Measurements from ENCODE around the gene MAFG.

MAFG gene

GRCh38 chr17:81916234-81917001, 11.1 kb downstream of the MAFG start (continued):
- no peak for TF ChIP-seq ZSCAN4 (tag by site-specific recombination; IDR thresholded peaks at IDR 0.05)
- no peak for TF ChIP-seq KLF7 (tag by site-specific recombination; IDR thresholded peaks at IDR 0.05; ENCODE audit: borderline replicate concordance)
- TF ChIP-seq KLF9 (tag by site-specific recombination; IDR thresholded peaks at IDR 0.05; ENCODE audit: low read depth), result no peak
- TF ChIP-seq BCL11B (tag by site-specific recombination; IDR thresholded peaks at IDR 0.05; ENCODE audit: low read depth), result no peak
- TF ChIP-seq ZNF558 (tag by site-specific recombination; IDR thresholded peaks at IDR 0.05), result no peak
- TF ChIP-seq ZNF324 (tag by site-specific recombination; IDR thresholded peaks at IDR 0.05), result no peak
- no peak for TF ChIP-seq ZNF518A (tag by site-specific recombination; conservative IDR thresholded peaks at IDR 0.05; ENCODE audit: low read depth)
- 0 out of 2 replicates have a peak, but pooled peaks have one; percentile 12 for TF ChIP-seq SP3 (tag by site-specific recombination; IDR thresholded peaks at IDR 0.05)
- TF ChIP-seq KLF17 (tag by site-specific recombination; IDR thresholded peaks at IDR 0.05), result 0 out of 2 replicates have a peak, but pooled peaks have one; percentile 26
- no peak for TF ChIP-seq ZBTB21 (tag by site-specific recombination; IDR thresholded peaks at IDR 0.05)
- no peak for TF ChIP-seq ZNF791 (tag by site-specific recombination; IDR thresholded peaks at IDR 0.05)
- no peak for TF ChIP-seq SCRT1 (tag by site-specific recombination; IDR thresholded peaks at IDR 0.05; ENCODE audit: borderline replicate concordance)
- no peak for TF ChIP-seq YY2 (tag by site-specific recombination; IDR thresholded peaks at IDR 0.05)
- no peak for TF ChIP-seq GLI2 (tag by site-specific recombination; IDR thresholded peaks at IDR 0.05; ENCODE audit: borderline replicate concordance, low read depth)
- peak; percentile 55; the same call in 1 of the 2 replicates for TF ChIP-seq ZIC2 (tag by site-specific recombination; IDR thresholded peaks at IDR 0.05)
- TF ChIP-seq SALL2 (tag by site-specific recombination; IDR thresholded peaks at IDR 0.05; ENCODE audit: borderline replicate concordance), result no peak
- no peak for TF ChIP-seq ZNF140 (tag by site-specific recombination; IDR thresholded peaks at IDR 0.05)
- no peak for TF ChIP-seq RBAK (tag by site-specific recombination; IDR thresholded peaks at IDR 0.05)
- TF ChIP-seq ZNF335 (tag by site-specific recombination; conservative IDR thresholded peaks at IDR 0.05), result peak; percentile 90
- no peak for TF ChIP-seq ZNF555 (tag by site-specific recombination; conservative IDR thresholded peaks at IDR 0.05)

GRCh38 chr17:81915331-81915730, 12.2 kb downstream of the MAFG start:
- POLR2A ChIA-PET, result no interaction called here

More at GRCh38 chr17:81915331-81915730, 12.2 kb downstream of the MAFG start:
- Histone ChIP-seq H3K9me3 (ENCODE audit: control insufficient read depth, insufficient read depth, low read depth, low read length) (no peaks in the 10 kb centered on the region), H3K36me3 (ENCODE audit: control insufficient read depth in 2 of 2, insufficient read depth in 1 of 2, low read length in 2 of 2) (peaks cover 0 to 62% of the 10 kb centered on the region in 2 experiments; a peak in 1 of 3 replicates), H3K4me3 (ENCODE audit: low read depth, low read length) (no peak overlapping the region), H3K27ac (ENCODE audit: extremely low read depth, low read depth, low read length) (no peak overlapping the region), H3K4me1 (ENCODE audit: control insufficient read depth, insufficient read depth, low read length) (peaks cover 9% of the 10 kb centered on the region)
- CTCF ChIA-PET, result no interaction called here
- TF ChIP-seq HIC1 (tag by site-specific recombination; IDR thresholded peaks at IDR 0.05) (peak; percentile 42; the same call in 1 of the 2 replicates), ZNF660 (tag by site-specific recombination; IDR thresholded peaks at IDR 0.05) (no peak)
